Erythroblast (primary cell): ENCODE results near the gene ARFGAP3.

Experiments
- GATA1 ChIP-seq: IDR thresholded peaks from 2 replicates; pipeline ENCODE4 v1.6.1; 2011; ENCODE audit warnings: low read depth, mild to moderate bottlenecking, control low read depth, low read length, moderate library complexity
- POLR2A ChIP-seq: IDR thresholded peaks from 2 replicates; pipeline ENCODE4 v1.6.1; 2011; ENCODE audit warnings: mild to moderate bottlenecking, low read length

DNA sequence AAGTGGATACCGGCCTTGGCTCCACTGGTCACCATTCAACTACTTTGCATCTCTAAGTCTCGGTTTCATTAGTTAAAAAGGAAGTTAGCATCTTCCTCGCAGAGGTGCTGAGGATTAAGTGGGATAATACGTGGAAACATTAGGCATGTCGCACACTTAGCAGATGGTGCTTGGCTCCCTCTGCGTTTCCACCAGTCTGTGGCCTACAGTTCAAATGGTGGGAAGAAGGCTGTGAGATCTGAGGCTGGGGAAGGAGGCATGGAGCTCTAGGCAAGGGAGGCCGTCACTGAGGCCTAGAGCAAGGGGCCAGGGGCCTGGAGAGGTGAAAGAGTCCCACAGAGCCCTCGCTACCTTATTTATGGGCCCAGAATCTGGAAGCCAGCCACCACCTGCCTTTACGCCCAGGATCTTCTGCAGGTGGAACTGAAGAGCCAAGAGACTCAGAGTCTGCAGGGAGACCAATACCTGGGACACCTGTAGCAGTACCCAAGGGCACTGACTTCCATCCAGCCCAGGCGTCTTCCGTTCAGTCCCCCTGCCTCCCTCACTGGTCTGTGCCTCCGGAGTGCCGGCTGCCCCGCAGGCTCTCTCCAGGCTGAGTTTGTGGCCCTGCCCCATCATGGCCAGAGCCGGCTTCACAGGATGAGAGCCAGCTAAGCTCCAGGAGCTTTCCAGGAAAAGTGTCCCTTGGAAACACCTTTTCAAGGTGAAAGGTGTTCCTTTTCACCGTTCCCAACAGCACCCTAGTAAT, 70.3 kb downstream of the ARFGAP3 start:
- TF ChIP-seq POLR2A (no peak), GATA1 (no peak)
